Measurements from ENCODE around the gene FANCC.
"Not testable (repeated sequence)": the region's sequence is repeated elsewhere in the genome, so short reads cannot be mapped to it uniquely, and the experiment has no call there.

Gene FANCC

DNA sequence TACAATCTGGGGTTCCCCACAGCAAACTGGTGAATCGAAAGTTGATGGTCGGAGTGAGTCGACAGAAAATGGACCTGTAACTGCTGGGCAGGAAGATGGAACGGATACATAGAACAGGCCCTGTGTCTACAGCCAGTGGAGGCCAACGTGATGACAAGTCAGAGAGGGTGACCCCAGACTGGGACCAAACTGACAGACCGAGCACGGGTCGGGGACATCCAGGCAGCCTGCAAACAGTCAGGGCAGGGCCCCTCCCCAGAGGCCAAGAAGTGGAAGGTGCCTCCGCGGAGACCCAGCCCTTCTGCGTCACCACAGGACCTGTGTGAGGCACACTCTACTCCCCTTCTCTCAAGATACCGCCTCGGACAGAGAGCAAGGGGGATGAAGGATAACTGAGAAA is 25.1 kb upstream of the FANCC start:
- no peak overlapping the region for H3K4me3 ChIP-seq (ENCODE audit: low read depth, low read length)
- TF ChIP-seq CTCF (IDR thresholded peaks at IDR 0.05; ENCODE audit: low read depth, low read length), result no peak

GRCh38 chr9:95341293-95341962 is 23.9 kb upstream of the FANCC start:
- peak; percentile 33; the same call in 1 of the 2 replicates for TF ChIP-seq CTCF (IDR thresholded peaks at IDR 0.05; ENCODE audit: low read depth, low read length)
- H3K4me3 ChIP-seq (ENCODE audit: low read depth, low read length), result no peak overlapping the region

DNA sequence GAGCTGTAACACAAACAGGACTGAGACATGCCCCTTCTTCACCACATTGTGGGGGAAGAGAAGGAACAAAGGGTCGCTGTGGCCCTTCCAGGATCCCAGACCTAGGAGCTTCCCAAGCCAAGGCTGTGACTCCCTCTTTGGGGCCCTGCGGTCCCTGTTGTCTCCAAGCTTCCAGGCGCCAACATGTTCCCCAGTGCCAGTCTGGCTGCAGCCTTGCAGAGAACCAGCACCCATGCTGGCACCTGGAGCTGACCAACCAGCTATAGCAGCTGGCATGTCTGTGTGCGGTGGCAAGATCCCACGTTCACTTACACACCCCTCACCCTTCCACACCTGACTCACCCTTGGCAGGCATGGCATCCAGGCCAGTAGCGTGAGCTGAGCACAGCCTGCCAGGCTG is 20.7 kb upstream of the FANCC start:
- TF ChIP-seq CTCF (IDR thresholded peaks at IDR 0.05; ENCODE audit: low read depth, low read length), result no peak
- no peak overlapping the region for H3K4me3 ChIP-seq (ENCODE audit: low read depth, low read length)

- TF ChIP-seq CTCF (IDR thresholded peaks at IDR 0.05; ENCODE audit: low read depth, low read length), result peak; percentile 43; the same call in 1 of the 2 replicates
- H3K4me3 ChIP-seq (ENCODE audit: low read depth, low read length), result no peak overlapping the region
Measured at GRCh38 chr9:95336281-95336680, 18.8 kb upstream of the FANCC start.

GRCh38 chr9:95333426-95333825 is 15.9 kb upstream of the FANCC start:
- no peak overlapping the region for H3K4me3 ChIP-seq (ENCODE audit: low read depth, low read length)
- no peak for TF ChIP-seq CTCF (IDR thresholded peaks at IDR 0.05; ENCODE audit: low read depth, low read length)

- no peak overlapping the region for H3K4me3 ChIP-seq (ENCODE audit: low read depth, low read length)
- TF ChIP-seq CTCF (IDR thresholded peaks at IDR 0.05; ENCODE audit: low read depth, low read length), result no peak
Measured at GRCh38 chr9:95332860-95333259, 15.4 kb upstream of the FANCC start.

DNA sequence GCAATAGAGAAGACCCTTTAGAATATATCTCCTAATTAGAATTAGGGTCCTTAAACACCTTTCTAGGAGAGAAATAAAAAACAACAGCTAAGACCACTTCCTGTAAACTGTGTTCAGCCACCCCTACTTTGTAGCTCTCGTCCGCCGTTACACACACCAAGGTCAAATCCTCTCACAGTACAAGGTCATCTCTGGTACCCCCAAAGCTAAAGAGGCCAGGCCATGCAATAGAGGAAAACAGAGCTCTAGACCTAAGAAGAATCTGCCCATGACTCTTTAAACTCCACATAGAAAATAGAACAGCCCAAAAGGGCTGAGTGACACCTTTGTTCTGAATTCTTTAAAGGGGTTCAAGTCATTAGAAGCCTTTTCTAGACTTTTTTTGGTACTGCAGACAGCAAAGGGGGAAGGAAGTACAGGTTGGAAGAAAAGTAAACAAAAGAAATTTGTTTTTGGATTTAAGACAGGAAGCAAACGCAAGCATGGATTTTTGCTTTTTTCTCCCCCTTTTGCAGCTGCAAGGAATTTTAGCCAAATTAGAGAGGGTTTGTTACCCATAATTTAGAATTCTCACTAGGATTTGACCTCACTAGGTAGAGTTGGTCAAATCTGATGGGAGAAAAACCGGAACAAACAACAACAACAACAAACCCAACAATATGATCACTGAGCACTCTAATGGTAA is 13.4 kb upstream of the FANCC start:
- no peak overlapping the region for H3K4me3 ChIP-seq (ENCODE audit: low read depth, low read length)
- no peak for TF ChIP-seq CTCF (IDR thresholded peaks at IDR 0.05; ENCODE audit: low read depth, low read length)

GRCh38 chr9:95329061-95329460 is 11.6 kb upstream of the FANCC start:
- H3K4me3 ChIP-seq (ENCODE audit: low read depth, low read length), result not testable (repeated sequence)

Data from WI38 (cell line).